Measurements from ENCODE around the gene RFLNA.
"Not testable (repeated sequence)": the region's sequence is repeated elsewhere in the genome, so short reads cannot be mapped to it uniquely, and the experiment has no call there.

RFLNA gene

DNA sequence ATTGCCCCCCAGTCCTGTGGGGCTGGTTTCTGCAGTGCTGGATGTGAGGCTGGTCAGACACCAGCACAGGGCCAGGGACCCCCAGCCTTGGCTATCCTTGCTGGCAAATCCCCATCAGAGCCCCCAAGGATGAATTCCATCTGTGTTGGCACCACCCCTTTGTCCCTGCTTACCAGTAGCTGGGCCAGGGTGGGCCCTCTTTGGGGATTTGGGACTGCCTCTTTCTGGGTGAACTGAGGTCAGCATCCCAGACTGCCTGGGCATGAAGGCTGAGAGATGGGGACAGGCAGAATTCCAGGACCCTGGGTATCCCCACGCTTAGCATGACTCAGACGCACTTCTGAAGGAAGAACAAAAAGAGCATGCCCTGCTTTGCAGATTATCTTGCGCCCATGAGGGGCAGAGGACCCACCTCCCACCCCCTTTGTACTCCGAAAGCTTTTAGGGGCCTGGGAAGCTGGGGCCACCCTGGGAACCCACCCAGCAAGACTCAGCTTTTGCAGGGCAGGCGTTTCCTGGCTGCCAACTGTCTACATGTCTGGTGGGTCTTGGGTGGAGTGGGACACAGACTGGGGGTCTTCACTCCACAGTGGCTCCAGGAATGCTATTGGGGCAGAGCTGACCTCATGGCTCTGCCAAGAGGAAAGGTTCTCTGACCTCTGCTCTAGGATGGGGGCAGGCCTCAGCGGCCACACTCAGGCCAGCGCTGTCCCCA lies 26.8 kb downstream of the RFLNA start:
- no peak for DNase-seq

DNA sequence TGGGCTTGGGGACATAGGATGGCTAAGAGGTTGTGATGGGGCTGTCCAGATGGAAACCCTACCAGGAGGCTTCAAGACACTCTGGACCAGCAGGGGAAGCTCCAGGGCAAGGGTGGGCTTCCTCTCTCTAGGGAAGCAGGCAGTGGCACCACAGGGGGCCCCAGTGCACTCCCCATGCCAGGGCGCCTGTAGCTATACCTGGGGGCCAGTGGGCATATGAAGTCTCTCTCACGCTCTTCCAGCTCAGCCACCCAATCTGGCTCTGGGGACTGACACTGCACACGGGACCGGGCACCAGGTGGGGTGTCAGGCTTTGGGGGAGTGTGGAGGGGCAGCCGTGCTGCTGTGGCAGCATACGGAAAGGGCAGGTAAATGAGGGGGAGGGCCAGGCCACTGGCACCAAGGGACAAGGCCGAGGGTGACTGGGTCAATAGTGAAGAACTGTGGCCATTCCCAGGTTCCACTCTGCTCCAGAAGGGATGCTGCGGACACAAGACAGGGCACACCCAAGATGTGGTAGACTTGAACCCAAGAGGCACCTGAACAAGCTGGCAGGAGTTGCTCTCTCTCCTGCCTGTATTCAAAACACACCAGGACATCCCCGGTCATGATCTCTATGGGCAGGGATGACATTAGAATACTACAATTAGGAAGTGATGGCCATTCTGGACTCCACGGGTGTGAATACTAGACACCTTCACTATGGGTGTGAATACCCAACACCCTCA lies 27.5 kb downstream of the RFLNA start:
- DNase-seq: no peak

DNA sequence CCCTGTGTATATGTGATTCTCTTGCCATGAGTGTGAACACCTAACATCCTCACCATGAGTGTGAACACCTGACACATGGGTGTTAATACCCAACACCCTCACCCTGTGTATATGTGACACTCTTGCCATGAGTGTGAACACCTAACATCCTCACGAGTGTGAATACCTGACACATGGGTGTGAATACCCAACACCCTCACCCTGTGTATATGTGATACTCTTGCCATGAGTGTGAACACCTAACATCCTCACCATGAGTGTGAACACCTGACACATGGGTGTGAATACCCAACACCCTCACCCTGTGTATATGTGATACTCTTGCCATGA lies 28.1 kb downstream of the RFLNA start:
- not testable (repeated sequence) for DNase-seq

DNA sequence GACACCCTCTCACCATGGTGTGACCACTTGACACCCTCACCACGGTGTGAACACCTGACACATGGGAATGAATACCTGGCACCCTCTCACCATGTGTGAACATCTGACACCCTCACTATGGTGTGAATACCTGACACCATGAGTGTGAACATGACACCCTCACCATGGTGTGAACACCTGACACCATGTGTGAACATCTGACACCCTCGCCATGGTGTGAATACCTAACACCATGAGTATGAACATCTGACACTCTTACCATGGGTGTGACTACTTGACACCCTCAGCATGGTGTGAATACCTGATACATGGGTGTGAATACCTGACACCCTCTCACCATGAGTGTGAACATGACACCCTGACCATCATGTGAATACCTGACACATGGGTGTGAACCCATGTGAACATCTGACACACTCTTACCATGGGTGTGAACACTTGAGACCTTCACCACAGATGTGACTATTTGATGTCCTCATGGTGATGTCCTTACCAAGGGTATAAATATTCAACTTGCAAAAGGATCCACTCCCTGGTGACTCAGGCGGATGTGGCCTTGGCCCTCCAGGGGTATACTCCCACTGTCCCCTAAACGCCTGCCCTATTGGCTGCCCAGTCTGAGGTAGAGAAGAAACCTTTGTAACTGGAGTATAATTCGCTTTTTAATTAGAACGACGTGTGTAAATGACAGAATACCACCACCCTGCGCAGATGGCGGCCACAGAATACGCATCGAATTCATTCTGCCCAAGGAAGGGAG lies 29.1 kb downstream of the RFLNA start:
- no peak for DNase-seq

DNA sequence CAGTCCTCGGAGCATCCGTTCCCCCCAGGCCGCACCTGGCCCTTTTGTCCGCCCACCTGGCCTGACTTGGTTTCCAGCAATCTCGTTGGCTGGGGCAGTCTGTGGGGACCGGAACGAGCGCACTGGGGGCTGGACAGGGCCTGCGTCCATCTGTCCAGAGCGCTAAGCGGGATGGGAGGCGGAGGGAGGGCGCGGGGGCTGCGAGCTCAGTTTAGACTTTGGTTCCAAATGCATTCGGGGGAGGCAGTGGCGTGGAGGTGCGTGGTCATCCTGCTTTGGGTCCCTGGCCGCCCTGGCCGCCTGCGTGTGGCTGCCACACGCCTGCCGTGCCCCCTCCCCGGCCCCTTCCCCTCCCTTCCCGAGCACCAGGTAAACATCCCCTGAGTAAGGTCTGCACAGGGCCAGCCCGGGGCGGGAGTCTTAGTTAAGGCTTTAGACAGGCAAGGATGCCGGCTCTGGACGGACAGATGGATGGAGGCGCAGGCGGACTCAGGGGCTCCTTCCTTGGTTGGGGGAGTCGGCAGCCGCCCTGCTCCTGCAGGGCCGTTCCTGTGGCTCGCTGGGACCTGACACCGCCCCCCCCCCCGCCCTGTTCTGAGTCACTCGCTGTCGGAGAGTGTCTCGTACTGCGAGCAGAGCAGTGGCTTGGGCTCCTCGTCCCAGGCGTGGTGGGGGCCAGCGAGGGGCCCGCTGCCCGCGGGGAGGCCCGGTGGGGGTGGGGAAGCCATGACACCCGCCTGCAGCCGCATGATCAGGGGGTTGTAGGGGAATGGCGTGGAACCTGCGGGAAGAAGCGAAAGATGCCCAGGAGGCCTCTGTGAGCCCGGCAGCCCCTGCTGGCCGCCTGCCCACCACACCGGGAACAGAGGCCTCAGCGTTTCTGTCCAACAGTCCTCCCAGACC lies 30.2 kb downstream of the RFLNA start:
- DNase-seq: no peak

DNA sequence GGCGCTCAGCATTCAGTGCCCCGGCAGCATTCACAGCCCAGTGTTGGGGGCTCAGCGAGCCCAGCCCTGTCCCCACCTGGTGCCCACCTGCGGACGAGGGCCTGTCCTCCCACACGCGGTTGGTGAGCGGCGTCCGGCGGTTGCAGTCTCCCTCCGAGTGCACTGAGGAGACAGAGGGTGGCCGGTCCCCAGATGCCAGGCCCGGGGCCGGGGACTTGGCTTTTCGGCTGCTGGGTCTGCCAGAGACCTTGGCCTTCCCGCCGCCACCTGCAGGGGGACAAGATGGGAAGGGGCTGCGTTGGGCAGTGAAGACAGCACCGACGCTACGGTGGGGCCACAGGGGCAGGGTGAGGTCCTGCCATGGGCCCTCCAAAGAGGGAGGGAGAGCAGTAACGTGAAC lies 31.2 kb downstream of the RFLNA start:
- no peak for DNase-seq

DNA sequence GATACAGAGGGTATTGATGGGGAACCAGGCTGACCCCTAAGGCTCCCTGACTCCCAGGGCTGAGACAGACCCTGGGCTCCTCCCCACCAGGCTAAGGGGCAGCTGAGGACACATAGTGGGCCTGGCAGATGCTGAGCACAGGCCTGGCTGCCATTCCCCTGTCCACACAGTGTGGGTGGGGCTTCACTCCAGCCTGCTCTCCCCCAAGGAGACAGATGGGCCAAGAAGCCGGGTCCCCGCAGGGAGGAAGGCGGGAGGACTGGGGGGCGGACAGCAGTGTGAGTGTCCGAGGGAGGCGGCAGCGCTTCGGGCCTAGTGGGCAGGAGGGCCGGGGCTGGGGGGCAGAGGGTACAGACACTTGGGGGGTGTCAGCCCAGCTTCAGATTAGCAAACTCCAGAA lies 32.0 kb downstream of the RFLNA start:
- DNase-seq: no peak

DNA sequence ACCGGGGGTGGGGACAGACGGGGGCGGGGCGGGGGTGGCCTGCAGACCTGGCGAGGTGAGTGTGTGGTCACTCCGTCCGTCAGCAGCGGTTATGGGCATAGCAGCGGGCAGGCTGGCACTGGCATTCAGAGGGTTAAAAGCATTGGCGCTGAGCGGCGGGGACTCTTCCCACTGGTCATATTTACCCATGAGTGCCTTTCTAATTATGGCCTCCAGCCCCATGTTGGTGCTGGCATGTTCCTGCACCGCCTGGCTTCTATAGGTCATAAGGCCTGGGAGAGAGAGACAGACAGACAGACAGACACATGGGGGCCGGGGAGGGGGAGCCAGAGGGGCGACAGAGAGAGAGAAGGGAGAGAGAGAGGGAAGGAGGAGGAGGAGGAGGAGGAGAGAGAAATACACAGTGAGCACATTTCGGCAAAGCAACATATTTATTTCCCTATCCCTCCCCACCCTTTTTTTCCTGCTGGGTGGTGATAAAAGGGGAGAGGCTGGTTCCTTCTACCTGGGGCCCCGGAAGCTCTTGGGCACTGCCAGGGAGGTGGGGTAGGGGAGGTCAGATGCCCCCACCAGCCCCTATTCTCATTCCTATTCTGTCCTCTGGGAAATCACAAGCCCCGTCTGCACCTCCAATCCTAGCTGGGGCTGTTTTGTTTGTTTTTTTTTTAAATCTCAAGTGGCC lies 32.6 kb downstream of the RFLNA start:
- DNase-seq: no peak

DNA sequence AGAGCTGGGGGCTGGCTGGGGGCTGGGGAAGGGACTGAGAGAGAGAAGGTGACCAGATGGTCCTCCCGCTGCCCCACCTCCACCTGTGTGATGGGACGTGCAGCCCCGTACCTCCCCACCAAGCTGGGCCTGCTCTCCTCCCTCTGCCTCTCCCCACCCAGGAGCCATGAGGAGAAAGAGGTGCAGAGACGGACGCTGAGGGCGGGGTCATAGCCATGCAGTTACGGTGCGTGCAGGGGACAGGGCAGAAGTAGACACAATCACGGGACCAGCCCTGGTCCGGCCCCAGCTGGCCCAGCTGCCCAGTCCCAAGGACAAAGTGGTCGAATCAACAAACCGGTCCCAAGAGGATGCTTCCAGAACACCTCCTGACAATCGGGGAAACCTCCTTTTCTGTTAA lies 33.2 kb downstream of the RFLNA start:
- no peak for DNase-seq

DNA sequence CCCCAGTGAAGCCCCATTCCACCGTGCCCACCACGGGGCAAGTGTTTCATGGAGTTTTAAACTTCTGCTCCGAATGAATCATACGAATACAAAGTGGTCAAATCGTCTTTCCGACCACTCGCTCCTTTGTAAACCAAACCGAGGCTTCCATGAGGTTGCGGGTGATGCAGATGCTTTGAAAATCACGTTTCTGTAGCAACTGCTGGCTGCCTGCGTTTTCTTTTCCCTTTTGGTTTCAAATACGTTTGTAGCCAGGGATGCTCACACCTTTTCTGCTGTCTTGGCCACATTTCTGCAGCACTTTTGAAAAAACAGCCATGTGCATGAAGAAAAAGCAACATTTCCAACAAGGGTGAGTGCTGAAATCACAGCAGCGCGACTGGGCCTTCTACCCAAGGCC lies 33.7 kb downstream of the RFLNA start:
- no peak for DNase-seq

DNA sequence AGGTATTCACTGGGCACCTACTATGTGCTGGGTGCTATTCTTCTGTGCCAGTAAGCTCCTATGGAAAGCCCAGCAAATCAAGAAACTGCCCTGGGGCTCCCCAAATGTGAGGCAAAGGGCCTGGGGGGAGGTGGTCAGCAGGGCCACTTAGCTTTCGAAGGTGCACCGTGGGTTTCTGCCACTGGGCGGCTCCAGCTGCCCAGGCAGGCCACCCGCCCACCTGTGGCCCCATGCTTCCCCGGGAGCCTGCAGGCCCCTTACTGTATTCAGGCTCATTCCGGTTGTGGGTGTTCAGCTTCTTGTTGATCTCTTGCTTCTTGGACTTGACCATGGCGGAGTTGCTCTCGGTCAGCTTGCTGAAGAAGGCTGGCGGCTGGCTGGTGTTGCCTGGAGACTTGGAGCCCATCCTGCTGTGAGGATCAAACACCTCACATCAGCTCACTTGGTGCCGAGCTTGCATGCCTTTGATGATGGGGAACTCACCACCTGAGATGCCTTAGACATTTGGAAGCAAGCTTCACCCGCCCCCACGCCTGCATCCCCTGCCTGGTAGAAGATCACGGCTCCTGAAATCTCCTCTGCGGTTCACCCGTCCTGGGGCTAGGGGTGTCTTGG lies 37.3 kb downstream of the RFLNA start:
- no peak for DNase-seq

DNA sequence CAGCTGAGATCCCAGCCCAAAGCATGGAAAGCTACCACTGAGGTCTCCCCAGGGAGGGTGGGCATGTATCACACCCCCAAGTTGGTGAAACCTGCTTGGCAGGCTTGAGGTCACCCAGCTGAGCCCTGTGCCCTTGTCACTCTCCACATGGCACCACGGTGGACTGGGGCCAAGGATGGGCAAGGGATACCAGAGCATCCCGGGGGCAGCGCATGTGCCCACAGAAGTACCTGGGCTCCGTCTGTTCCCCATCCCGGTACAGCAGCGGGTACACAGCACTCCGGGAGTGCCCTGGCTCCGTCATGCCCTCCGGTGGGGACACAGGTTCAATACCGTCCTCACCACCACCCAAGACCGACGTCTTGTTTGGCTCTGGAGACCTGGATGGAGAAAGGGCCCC lies 38.0 kb downstream of the RFLNA start:
- DNase-seq: no peak

DNA sequence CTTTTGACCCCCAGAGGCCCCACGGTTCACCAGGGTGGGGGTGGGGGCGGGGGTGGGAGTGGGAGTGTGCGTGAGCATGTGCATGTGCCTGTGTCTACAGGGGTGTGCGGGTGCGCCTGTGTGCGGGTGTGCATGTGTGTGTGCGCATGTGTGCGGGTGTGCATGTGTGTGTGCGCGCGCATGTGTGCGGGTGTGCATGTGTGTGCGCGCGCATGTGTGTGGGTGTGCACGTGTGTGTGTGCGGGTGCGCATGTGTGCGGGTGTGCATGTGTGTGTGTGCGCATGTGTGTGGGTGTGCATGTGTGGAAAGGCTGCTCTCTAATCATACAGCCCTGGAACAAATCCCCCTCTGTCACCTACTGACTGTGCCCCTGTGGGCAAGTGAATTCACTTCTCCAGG lies 38.8 kb downstream of the RFLNA start:
- DNase-seq: no peak

DNA sequence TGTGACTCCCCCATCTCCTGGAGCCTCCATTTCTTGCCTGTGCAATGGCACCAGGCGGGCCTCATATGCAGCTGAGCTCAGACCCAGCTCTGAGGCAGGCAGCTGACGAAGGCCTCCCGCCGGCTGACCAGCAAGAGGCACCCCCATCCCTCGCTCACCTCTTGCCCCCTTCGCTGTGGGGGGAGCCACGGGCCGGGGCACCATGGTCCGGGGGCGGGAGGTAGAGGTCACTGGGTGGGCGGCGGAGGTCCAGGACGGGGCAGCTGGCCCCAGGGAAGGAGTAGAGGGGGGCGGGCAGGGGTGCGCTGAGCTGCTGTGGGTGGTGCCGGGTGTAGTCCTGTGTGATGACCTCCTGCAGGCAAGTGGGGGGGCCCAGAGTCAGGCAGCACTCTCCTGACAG lies 39.4 kb downstream of the RFLNA start:
- no peak for DNase-seq

DNA sequence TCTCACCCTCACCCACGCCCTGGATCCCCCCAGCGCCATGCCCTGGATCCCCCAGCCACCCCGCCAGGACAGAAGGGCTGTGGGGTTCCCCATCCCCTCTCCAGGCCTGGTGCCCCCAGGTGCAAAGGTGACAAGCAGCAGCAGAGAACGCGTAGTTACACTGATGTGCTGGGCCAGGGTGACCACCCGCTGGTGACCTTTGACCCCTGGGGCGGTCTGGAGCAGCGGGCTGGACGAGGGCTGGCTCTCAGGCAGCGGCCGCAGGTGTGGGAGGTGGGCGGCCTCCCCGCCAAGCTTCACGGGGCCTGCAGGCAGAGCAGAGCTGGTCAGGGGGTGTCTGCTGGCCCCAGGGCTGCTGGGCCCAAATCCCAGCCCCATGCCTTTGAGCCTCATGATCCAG lies 40.1 kb downstream of the RFLNA start:
- no peak for DNase-seq

DNA sequence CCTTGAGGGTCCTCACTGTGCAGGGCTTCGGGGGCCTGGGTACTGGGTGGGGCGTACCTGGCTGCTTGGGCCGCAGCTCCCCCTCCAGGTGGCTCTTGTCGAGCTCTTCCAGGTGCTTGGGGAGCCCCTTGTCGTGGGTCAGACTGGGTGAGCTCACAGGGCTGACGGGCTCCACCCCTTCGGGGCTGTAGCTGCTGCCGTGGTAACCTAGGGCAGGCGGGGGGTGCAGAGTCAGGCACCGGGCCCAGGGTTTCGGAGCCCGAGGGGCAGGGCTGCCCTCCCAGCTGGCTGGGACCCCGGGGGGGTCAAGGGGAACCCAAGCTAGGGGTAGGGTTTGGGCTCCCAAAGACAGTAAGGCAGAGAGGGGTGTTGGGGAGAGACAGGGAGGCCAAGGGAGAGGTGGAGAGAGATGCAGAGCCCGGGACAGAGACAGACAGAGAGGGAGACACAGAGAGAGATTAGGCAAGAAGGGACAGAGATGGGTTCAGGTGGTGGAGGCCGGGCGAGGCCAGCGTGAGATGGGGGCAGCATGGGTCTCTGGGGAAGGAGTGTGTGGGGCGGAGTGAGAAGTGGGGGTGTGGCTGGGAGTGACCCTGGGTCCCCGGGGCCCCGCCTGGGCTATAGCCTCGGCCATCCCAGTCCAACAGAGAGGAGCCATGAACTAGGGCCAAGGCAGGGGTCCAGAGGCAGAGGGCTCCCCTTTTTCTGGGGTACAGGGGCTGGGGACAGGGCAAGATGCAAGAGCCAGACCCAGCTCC lies 40.7 kb downstream of the RFLNA start:
- DNase-seq: no peak

DNA sequence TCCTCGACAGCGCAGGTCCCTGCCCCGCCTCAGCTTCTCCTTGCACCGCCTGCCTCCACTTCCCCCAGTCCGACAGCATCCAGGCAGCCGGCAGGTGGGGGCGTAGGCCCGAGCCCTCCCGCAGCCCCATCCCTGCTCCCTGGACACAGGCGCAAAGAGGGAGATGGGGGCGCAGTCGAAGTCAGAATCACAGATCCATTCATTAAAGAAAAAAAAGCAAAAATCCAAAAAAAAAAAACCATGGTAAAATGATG lies 41.2 kb downstream of the RFLNA start:
- DNase-seq: no peak

DNA sequence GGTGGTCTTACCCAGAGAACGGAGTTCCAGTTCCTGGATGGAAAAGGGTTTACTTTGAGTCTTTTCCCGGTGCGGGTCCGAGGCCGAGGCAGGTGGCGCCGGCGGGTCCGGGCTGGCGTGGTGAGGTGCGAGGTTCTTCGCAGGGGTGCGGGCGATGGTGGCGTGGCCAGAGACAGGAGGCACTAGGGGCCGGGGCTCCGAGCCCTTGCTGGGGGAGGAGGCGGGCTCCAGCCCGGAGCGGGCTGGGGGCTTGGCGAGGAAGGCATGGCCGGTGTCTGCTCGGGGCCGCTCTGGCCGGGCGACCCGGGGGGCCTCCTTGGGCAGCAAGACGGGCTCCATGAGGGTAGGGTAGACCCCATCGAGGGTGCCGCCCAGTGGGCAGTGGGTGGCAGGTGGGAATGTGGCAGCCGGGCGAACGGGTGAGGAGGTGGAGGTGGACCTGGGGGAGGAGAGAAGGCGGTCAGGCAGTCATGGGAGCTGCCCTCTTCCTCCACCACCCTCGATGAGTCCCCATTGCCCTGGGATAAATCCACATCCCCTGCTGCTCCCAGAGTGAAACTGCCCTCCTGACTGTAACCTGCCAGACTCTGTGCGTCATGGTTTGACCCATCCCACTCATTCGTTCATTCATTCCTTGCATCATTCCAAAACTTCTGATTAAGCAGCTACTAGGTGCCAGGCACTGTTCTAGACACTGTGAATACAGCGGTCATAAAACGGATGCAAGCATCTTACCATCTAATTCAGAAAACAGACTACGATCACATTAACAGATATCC lies 42.0 kb downstream of the RFLNA start:
- no peak for DNase-seq

DNA sequence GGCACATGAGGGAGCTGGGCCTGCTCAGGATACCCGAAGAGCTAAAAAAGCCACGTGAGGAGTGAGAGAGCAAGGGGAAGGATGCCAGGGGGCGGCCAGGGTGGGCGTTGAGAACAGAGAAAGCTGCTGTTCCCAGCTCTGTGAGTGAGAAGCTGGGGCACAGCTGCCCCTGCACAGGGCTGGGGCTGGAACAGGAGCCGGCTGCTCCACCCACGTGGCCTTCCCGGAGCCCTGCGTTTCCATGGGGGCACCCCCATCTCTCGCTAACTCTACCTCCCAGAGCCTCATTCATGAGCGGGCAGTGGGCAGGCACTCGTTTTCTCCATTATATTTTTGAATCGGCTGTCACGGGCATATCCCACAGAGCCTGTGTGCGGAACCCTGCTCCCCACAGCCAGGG lies 42.7 kb downstream of the RFLNA start:
- no peak for DNase-seq

DNA sequence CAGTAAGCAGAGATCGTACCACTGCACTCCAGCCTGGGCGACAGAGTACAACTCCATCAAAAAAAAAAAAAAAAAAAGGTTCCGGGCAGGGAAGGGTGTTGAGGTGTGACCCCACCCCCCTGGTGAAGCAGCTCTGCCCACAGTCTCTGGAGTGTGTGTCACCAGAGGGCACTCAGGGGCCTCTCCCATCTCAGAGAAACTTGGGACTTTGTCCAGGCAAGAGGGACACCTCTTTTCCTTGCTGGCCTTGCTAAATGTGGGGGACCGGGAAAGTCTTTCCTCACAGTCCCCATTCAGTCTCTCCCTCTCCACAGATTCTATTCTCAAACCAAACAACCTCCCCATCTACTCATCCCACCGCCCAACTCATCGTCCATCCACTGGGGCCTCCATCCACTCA lies 43.6 kb downstream of the RFLNA start:
- no peak for DNase-seq

All from activated T-cell treated with anti-CD3 and anti-CD28 coated beads, Interleukin-2, amount 50 U/mL, for 1 hour (primary cell).